ENCODE data around the gene PFDN6. TPM values are rescaled to one million over a fixed set of nuclear protein-coding genes. Genes with fewer than 3 reads are reported as not detected.
A peak's percentile ranks its signal among the peaks of the same experiment; 100 is the strongest.

PFDN6 gene
- total and polyA plus RNA-seq, 10 of the 15 experiments (the other 5 are each of a cell fraction or from before 2014, with no cell fraction given): 3.1 to 168 (median 82.6) TPM

- TF ChIP-seq SKIL (IDR thresholded peaks at IDR 0.05; ENCODE audit: low read depth, poor library complexity, severe bottlenecking) (peak; percentile 88), POLR2A (IDR thresholded peaks at IDR 0.05; ENCODE audit: low read depth, low read length) (peak; percentile 100), SIX5 (IDR thresholded peaks at IDR 0.05; ENCODE audit: low read depth, low read length, severe bottlenecking) (peak; percentile 57), LARP7 (IDR thresholded peaks at IDR 0.05) (peak; percentile 76; the same call in 1 of the 2 replicates), SUZ12 (IDR thresholded peaks at IDR 0.05; ENCODE audit: unreplicated experiment) (no peak), EED (IDR thresholded peaks at IDR 0.05; ENCODE audit: low read depth) (peak; percentile 33; the same call in 1 of the 2 replicates), HDAC6 (IDR thresholded peaks at IDR 0.05; ENCODE audit: unreplicated experiment) (peak; percentile 71), ZNF217 (IDR thresholded peaks at IDR 0.05) (0 out of 2 replicates have a peak, but pooled peaks have one; percentile 51), ZBED1 (IDR thresholded peaks at IDR 0.05; ENCODE audit: borderline replicate concordance) (peak; percentile 93), NFXL1 (IDR thresholded peaks at IDR 0.05; ENCODE audit: borderline replicate concordance) (no peak), IRF3 (IDR thresholded peaks at IDR 0.05) (peak; percentile 13; the same call in 1 of the 2 replicates), SREBF2 (IDR thresholded peaks at IDR 0.05; ENCODE audit: low read length) (no peak), FOXM1 (IDR thresholded peaks at IDR 0.05; ENCODE audit: low read depth, low read length) (no peak), EP300 (IDR thresholded peaks at IDR 0.05; ENCODE audit: borderline replicate concordance in 1 of 2, control insufficient read depth in 1 of 2, low read depth in 2 of 2, low read length in 2 of 2) (peak in 1 of 2 experiments; percentile 52; a peak in 2 of 4 replicates), TCF7 (IDR thresholded peaks at IDR 0.05; ENCODE audit: borderline replicate concordance) (peak; percentile 55; the same call in 1 of the 2 replicates), NR2C1 (IDR thresholded peaks at IDR 0.05) (peak; percentile 95), IRF5 (IDR thresholded peaks at IDR 0.05; ENCODE audit: borderline replicate concordance) (0 out of 2 replicates have a peak, but pooled peaks have one; percentile 24), SMAD1 (IDR thresholded peaks at IDR 0.05; ENCODE audit: low read depth, partially characterized antibody) (peak; percentile 90), ZNF24 (IDR thresholded peaks at IDR 0.05) (no peak), MTA2 (IDR thresholded peaks at IDR 0.05; ENCODE audit: low read depth) (peak; percentile 74), CHD2 (IDR thresholded peaks at IDR 0.05; ENCODE audit: borderline replicate concordance, low read depth, low read length) (0 out of 2 replicates have a peak, but pooled peaks have one; percentile 11)
- TF ChIP-seq, protein P1, sequence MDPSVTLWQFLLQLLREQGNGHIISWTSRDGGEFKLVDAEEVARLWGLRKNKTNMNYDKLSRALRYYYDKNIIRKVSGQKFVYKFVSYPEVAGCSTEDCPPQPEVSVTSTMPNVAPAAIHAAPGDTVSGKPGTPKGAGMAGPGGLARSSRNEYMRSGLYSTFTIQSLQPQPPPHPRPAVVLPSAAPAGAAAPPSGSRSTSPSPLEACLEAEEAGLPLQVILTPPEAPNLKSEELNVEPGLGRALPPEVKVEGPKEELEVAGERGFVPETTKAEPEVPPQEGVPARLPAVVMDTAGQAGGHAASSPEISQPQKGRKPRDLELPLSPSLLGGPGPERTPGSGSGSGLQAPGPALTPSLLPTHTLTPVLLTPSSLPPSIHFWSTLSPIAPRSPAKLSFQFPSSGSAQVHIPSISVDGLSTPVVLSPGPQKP (IDR thresholded peaks at IDR 0.05; ENCODE audit: low read depth, low read length): peak; percentile 84
- TF ChIP-seq, protein P2, sequence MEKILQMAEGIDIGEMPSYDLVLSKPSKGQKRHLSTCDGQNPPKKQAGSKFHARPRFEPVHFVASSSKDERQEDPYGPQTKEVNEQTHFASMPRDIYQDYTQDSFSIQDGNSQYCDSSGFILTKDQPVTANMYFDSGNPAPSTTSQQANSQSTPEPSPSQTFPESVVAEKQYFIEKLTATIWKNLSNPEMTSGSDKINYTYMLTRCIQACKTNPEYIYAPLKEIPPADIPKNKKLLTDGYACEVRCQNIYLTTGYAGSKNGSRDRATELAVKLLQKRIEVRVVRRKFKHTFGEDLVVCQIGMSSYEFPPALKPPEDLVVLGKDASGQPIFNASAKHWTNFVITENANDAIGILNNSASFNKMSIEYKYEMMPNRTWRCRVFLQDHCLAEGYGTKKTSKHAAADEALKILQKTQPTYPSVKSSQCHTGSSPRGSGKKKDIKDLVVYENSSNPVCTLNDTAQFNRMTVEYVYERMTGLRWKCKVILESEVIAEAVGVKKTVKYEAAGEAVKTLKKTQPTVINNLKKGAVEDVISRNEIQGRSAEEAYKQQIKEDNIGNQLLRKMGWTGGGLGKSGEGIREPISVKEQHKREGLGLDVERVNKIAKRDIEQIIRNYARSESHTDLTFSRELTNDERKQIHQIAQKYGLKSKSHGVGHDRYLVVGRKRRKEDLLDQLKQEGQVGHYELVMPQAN (conservative IDR thresholded peaks at IDR 0.05): peak; percentile 83
These were observed 17.7 kb upstream of the PFDN6 start, which contains the start of the genes RPS18 and VPS52 (continued) for GRCh38 chr6:33271468-33272274.
